ENCODE results near the gene TIGD1.
A peak's percentile ranks its signal among the peaks of the same experiment; 100 is the strongest.
"Not testable (repeated sequence)": the region's sequence is repeated elsewhere in the genome, so short reads cannot be mapped to it uniquely, and the experiment has no call there.

Gene TIGD1

GRCh38 chr2:232570481-232570880, 20.1 kb upstream of the TIGD1 start:
- not testable (repeated sequence) for DNase-seq (ENCODE audit: low read depth)

GRCh38 chr2:232569541-232569940, 19.2 kb upstream of the TIGD1 start:
- no peak for DNase-seq (ENCODE audit: low read depth)

- peak; percentile 84 for DNase-seq (ENCODE audit: low read depth)
Observed at GRCh38 chr2:232568161-232568560, 17.8 kb upstream of the TIGD1 start.

GRCh38 chr2:232567721-232568120, 17.4 kb upstream of the TIGD1 start:
- DNase-seq (ENCODE audit: low read depth), result no peak

- no peak for DNase-seq (ENCODE audit: low read depth)
Observed at GRCh38 chr2:232563580-232563979, 13.2 kb upstream of the TIGD1 start.

GRCh38 chr2:232562515-232563151, 12.3 kb upstream of the TIGD1 start:
- DNase-seq (ENCODE audit: low read depth), result no peak

GRCh38 chr2:232556426-232556825, 6.1 kb upstream of the TIGD1 start:
- no peak for DNase-seq (ENCODE audit: low read depth)

GRCh38 chr2:232551776-232552175, 1.4 kb upstream of the TIGD1 start:
- DNase-seq (ENCODE audit: low read depth), result no peak

- DNase-seq (ENCODE audit: low read depth), result no peak
Observed at GRCh38 chr2:232551250-232551638, 887 bp upstream of the TIGD1 start.

- no peak for DNase-seq (ENCODE audit: low read depth)
Observed at GRCh38 chr2:232549655-232550353, 553 bp downstream of the TIGD1 start.

GRCh38 chr2:232547991-232548390, 2.4 kb downstream of the TIGD1 start:
- DNase-seq (ENCODE audit: low read depth), result no peak

- DNase-seq (ENCODE audit: low read depth), result no peak
Observed at GRCh38 chr2:232545511-232546375, 4.6 kb downstream of the TIGD1 start.

- no peak for DNase-seq (ENCODE audit: low read depth)
Observed at GRCh38 chr2:232544674-232545073, 5.7 kb downstream of the TIGD1 start.

GRCh38 chr2:232543928-232544631, 6.3 kb downstream of the TIGD1 start:
- no peak for DNase-seq (ENCODE audit: low read depth)

- DNase-seq (ENCODE audit: low read depth), result no peak
Observed at GRCh38 chr2:232543491-232543890, 6.9 kb downstream of the TIGD1 start.

- DNase-seq (ENCODE audit: low read depth), result no peak
Observed at GRCh38 chr2:232542715-232543467, 7.5 kb downstream of the TIGD1 start.

- no peak for DNase-seq (ENCODE audit: low read depth)
Observed at GRCh38 chr2:232541961-232542714, 8.2 kb downstream of the TIGD1 start.

GRCh38 chr2:232541195-232541960, 9.0 kb downstream of the TIGD1 start:
- no peak for DNase-seq (ENCODE audit: low read depth)

- no peak for DNase-seq (ENCODE audit: low read depth)
Observed at GRCh38 chr2:232540441-232541041, 9.8 kb downstream of the TIGD1 start.

Data from GM04504 (cell line).